HS-5 (cell line): ENCODE measurements around the gene POU3F4.

ENCODE experiments used
- DNase-seq: peaks from one replicate; pipeline ENCODE4 v3.0.0-alpha.2; 2012; ENCODE audit warnings: low read depth

POU3F4 gene

DNA sequence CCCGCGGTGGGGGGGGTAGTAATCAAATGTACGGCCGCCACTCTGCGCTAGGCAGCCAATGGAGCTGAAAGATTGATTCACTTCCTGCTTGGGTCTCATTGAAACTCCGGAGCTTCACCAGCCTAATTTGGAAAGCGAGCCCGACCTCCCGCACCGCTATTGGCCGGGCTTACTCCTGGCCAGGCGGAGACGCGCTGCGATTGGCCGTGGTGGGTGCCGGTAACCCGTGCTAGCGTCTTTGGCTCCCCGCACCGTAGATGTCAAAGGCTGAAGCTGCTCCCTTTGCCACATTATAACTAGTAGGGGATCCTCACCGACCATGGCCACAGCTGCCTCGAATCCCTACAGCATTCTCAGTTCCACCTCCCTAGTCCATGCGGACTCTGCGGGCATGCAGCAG lies at the start of gene POU3F4:
TSS of gene POU3F4 (plus strand) at position 285 of the 400 bp plus-strand sequence. CDS start at position 320, 35 bp downstream.
- no peak for DNase-seq

DNA sequence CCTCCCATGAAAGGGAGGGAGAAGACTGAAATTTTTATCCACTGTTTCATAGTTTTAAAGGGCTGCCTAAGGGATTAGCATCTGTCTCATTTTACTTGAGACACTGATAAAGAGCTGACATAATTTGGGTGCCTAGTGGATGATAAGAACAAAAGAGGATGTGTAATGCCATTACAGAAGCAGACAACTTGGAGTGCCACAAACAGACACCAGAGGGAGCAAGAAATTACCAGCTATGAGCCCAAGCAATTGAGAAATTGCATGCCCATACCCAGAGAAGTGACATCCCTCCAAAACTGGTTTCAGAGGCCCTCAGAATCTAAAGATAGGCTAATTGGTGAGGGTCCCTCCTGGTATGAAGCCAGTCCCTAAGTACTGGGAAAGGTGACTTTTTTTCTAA lies 38.5 kb upstream of the POU3F4 start:
- DNase-seq = no peak

DNA sequence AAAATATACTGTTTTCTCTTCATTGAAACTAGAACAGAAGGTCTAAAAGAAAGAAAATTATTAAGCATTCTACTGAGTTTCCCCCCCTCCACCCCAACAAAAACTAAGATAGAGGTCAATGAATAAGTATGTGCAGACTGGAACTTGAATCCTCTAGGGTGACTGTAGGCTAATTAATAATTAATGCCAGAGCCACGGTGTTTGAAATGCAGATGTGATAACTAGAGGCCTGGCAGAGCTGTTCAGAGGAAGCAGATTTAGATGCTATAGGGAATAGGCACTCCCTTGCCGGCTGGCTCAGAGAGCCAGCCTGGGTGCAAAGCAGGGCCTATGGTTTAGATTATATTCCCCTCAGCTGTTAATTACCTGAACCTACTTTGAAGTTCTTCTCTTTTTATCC lies 12.2 kb upstream of the POU3F4 start:
- no peak for DNase-seq

DNA sequence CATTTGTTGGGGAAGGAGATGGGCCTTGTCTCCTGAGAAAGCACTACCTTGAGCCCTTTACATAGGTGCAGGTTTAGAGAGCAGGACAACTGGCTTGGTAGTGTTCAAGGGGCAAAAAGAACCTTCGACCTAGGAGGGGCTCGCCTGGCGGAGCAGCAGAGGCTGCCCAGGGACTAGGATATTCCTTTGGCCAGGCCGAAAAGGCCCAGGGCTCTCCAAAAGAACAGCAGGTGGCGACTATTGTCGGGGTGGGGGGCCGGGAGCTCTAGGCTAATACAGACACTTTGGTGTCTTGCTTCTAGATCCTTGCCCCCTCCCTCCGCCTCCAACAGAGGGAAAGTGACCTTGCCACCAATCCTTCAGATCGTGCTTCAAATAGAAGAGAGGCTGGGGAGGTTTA lies 7.1 kb upstream of the POU3F4 start:
- no peak for DNase-seq

DNA sequence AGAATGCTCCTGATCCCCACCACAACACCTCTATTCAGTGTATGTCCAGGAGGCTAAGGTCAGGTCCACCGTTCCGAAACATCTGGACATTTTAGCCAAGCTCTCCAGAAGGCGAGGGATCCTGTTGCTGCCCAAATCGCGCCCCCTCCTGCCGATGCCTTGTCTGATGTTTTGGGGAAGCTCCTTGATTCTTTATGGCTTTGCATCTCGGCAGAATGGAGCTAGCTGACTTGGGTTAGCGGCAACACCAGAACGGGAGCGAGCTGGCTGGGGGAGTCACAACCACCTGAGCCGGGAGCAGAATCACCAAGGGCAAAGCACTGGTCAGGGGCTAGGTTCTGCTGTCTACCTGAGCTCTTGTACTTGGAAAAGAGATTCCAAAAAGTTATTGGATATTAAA lies 6.6 kb upstream of the POU3F4 start:
- DNase-seq = no peak

DNA sequence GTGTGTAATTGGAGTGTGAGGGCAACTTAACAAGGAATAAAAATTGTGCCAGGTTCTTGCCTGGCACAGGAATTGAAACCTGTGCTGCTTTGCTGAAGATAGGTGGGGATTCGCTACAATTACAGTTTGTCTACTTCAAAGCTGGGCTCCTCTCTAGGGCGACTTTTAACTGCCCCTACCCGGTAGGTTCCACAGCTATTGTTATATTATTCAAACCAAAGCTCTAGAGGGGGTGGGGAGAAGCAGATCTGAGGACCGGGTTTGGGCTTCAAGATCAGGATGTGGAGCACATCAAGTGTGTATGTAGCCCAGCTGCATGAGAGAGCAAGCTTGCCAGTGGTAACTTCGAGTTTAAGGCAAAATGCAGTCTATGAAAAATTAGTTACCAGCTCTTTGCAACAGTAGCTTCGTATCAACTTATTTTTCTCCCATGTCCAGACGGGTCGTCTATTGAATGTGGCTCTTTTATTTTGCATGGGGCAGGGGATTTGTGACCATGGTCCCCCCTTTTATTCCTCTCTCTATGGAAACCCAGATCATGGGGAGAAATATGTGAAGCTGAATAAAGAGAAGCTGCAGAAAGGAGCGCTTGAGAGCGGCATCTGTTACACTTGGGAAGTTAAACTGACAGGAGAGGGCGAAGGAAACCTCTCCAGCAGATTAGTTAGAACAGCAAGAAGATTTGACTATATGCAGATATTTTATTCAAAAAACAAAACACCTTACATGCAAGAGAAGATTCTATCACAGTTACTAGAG lies 3.2 kb upstream of the POU3F4 start:
- no peak for DNase-seq

DNA sequence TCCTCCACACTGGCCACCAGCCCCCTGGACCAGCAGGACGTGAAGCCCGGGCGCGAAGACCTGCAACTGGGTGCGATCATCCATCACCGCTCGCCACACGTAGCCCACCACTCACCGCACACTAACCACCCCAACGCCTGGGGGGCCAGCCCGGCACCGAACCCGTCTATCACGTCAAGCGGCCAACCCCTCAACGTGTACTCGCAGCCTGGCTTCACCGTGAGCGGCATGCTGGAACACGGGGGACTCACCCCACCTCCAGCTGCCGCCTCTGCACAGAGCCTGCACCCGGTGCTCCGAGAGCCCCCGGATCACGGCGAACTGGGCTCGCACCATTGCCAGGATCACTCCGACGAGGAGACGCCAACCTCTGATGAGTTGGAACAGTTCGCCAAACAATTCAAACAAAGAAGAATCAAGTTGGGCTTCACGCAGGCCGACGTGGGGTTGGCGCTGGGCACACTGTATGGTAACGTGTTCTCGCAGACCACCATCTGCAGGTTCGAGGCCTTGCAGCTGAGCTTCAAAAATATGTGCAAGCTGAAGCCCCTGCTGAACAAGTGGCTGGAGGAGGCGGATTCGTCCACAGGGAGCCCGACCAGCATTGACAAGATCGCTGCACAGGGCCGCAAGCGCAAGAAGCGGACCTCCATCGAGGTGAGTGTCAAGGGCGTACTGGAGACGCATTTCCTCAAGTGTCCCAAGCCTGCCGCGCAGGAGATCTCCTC lies 600 bp downstream of the POU3F4 start:
- DNase-seq = no peak

DNA sequence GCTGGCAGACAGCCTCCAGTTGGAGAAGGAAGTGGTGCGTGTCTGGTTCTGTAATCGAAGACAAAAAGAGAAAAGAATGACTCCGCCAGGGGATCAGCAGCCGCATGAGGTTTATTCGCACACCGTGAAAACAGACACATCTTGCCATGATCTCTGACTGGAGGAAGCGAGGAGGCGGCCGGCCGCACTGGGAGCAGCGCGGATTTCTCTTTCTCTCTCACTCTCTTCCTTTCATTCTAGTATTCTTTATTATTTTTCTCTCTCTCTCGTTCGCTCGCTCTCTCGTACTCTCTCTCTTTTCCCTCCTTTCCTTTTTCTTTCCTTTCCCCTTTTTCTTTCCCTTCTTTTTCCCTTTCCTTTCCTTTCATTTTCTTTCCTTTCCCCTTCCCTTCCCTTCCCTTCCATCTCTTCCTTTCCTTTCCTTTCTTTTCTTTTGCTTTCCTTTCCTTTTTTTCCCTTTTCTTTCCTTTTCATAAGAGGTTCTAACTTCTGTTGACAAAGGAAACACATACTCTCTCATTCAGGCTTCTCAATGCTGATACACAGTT lies 1.2 kb downstream of the POU3F4 start:
- DNase-seq = no peak

DNA sequence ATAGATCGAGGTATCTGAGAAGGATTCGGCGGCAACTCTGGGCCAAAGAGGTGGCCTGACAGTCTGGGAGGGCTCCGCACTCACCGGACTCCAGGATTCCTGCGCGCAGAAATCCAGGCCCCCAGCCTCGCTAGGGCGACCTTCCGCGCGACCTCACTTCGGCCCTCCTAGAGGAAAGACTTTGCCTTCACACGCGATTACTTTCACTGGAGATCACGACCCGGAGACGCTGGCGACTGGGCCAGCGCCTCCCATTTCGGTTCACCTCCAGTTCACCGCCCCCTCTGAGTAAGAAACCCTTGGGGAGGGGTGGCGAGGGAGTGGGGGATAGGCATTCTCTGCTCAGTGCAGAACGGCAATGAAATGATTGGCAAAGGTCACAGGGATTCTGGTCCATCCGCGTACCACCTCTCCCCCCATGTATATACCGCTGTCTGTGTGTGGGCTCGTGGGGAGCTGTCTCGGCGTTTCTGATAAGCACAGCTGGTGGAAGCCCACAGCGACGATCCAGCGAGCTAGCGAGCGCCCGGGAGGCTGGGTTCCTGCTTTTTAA lies 2.5 kb downstream of the POU3F4 start:
- no peak for DNase-seq

DNA sequence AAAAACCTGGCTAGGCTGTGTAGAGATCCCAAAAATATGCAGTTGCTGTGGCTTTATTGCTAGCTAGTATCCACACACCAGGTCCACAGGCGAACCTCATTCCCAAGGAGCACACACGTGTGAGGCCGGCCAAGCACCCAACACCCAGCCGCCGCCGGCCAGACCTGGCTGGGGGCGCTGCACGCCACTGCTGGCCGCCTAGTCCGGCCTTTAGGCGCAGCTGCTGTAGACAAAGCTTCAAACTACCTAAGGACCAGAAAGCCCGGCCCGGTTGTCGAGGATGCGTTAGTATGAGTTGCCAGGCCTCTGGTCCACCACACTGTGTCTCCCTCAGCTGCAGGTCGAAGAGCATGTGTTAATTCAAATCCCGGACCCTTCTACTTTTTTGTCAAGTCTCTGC lies 3.1 kb downstream of the POU3F4 start:
- DNase-seq = no peak

DNA sequence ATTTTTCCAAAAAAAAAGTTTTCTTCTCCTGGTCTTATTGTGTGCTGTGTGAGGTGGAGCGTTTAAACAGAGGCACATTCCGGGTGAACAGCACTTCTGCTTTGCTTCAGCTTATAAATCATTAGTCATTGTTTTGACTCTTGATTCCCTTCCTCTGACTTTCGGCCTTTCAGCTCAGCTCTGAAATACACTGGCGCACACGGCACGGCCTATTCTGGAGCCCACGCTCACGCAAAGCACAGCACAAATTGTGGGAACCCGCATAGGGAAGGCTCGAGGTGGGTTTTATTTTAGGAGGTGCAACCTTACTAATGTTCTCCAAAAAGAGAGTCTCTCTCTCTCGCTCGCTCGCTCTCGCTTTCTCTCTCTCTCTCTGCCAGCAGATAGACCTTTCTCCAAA lies 4.0 kb downstream of the POU3F4 start:
- DNase-seq = no peak

DNA sequence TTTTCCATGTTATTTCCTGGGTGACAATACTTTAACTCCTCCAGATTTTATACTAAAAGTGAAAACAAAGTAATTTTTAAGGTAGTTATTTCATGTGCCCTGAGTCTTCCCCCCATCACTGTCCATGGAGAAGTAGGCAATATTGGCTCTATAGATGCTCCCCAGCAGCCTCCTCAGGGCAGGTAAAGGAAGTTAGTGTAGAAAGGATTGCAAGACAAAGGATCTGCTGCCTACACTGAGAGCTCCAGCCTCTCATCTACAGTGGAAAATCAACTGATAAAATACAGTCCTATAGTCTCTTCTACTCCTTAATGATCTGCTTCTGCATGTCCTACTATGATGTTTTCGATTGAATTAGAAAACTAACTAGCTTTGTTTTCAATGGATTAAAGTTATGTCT lies 8.5 kb downstream of the POU3F4 start:
- DNase-seq = no peak

DNA sequence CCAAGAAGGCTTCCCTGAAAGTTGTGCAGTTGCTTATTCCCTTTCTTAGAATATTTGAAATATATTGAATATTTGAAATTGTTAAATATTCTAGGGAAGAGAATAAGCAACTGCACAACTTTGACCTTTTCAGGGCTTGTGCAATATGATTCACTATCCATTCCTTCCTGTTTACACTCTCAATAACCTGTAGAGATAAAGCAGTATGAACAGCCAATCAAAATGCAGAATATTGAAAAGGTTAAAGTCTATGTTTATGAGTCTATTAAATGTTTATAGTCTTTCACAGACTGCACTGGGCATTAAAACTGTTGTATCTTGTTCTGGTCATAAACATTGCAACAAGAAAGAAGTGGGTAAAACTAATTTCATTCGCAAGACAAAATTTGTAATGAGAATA lies 13.8 kb downstream of the POU3F4 start:
- DNase-seq = no peak

DNA sequence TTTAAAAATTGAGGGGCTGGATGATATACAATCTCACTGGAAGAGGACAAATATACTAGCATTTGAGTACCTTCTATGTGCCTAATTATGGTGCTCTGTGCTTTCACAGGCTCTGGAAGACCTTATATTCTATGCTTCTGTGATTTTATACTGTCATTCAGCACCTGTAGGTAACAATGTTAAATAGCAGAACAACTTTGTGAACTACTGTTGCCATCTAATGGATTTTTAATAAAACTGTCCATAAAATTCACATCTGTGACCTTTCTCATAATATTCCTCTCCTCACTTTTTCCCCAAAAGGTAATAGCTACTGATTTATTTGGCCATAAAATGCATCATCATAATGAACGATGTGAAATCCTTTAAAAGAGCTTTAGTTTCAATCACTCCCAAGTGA lies 21.9 kb downstream of the POU3F4 start:
- DNase-seq = no peak

DNA sequence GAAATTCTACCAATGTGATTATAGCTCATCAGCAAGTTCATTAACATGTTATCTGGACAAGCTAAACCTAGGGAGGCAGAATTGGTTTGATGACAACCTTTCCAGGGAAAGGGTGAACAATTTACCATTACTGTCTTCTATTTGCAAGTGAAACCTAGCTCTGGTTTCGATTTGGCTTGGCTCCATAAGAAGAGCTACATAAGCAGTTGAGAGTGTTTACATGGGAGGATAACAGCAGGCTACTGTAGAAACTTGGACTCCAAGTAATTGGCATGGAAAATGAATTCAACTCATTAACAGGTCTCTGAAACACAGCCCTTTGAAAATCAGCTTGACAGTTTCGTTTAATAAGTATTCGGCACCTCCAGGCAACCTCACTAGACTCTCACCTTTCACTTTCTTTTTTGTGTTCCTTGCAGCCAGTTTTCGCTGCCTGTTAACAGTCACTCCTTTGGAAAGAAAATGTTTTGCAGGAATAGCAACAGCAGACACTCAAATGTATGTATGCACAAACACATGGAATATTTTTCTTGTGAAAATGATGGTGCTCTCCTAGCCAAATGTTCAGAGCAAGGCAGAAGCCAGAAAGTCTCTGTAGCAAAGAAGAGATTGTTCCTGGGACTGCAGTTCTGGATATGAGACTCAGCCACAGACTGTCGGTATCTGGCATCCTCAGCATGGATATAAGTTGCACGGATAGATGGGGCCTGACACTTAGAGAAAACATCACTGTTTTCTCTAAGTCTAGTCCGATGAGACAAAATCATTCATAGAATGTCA lies 27.5 kb downstream of the POU3F4 start:
- no peak for DNase-seq
